Myocyte (in vitro differentiated cells): ENCODE data around the gene SNTG2. TPM values are rescaled to one million over a fixed set of nuclear protein-coding genes. Genes with fewer than 3 reads are reported as not detected.
A peak's percentile ranks its signal among the peaks of the same experiment; 100 is the strongest.
"Not testable (repeated sequence)": the region's sequence is repeated elsewhere in the genome, so short reads cannot be mapped to it uniquely, and the experiment has no call there.

Source experiments
- DNase-seq: peaks from one replicate; pipeline ENCODE4 v3.0.0-alpha.2; 2012; ENCODE audit warnings: low read depth
- total RNA-seq: library from RNA; depleted of rRNA; stranded (reverse); fragments of >200 nt; gene quantifications from 2 replicates; pipeline ENCODE4 v1.2.3, GENCODE V29; 2014

Gene SNTG2
- total RNA-seq, 1 donor from 2014 or later = not detected

- DNase-seq = no peak
Observed at GRCh38 chr2:1173528-1173927, 222.9 kb downstream of the SNTG2 start.

GRCh38 chr2:1181893-1182292, 231.2 kb downstream of the SNTG2 start:
- no peak for DNase-seq

- no peak for DNase-seq
Observed at GRCh38 chr2:1183300-1183699, 232.7 kb downstream of the SNTG2 start.

GRCh38 chr2:1186421-1186820, 235.8 kb downstream of the SNTG2 start:
- no peak for DNase-seq

- no peak for DNase-seq
Observed at GRCh38 chr2:1187189-1187588, 236.5 kb downstream of the SNTG2 start.

GRCh38 chr2:1192121-1192520, 241.5 kb downstream of the SNTG2 start:
- DNase-seq = no peak

- no peak for DNase-seq
Observed at GRCh38 chr2:1193801-1194200, 243.2 kb downstream of the SNTG2 start.

- DNase-seq = no peak
Observed at GRCh38 chr2:1203772-1204171, 253.1 kb downstream of the SNTG2 start.

- no peak for DNase-seq
Observed at GRCh38 chr2:1205853-1206252, 255.2 kb downstream of the SNTG2 start.

GRCh38 chr2:1207962-1208510, 257.4 kb downstream of the SNTG2 start:
- DNase-seq = no peak

GRCh38 chr2:1208522-1208921, 257.9 kb downstream of the SNTG2 start:
- no peak for DNase-seq

- no peak for DNase-seq
Observed at GRCh38 chr2:1209246-1209645, 258.6 kb downstream of the SNTG2 start.

- no peak for DNase-seq
Observed at GRCh38 chr2:1209761-1210160, 259.1 kb downstream of the SNTG2 start.

- no peak for DNase-seq
Observed at GRCh38 chr2:1210352-1210751, 259.7 kb downstream of the SNTG2 start.

GRCh38 chr2:1219901-1220573, 269.4 kb downstream of the SNTG2 start:
- no peak for DNase-seq

- peak; percentile 6 for DNase-seq
Observed at GRCh38 chr2:1222056-1222455, 271.4 kb downstream of the SNTG2 start.

GRCh38 chr2:1223791-1224190, 273.1 kb downstream of the SNTG2 start:
- no peak for DNase-seq

GRCh38 chr2:1224901-1225300, 274.3 kb downstream of the SNTG2 start:
- no peak for DNase-seq

- DNase-seq = no peak
Observed at GRCh38 chr2:1226766-1227165, 276.1 kb downstream of the SNTG2 start.

- no peak for DNase-seq
Observed at GRCh38 chr2:1227274-1227900, 276.7 kb downstream of the SNTG2 start.

- DNase-seq = not testable (repeated sequence)
Observed at GRCh38 chr2:1229596-1229995, 278.9 kb downstream of the SNTG2 start.

- DNase-seq = no peak
Observed at GRCh38 chr2:1230155-1230893, 279.7 kb downstream of the SNTG2 start.
